ENCODE results near the gene PIGU.

GRCh38 chr20:34575271-34575670, 101.6 kb downstream of the PIGU start:
- TF ChIP-seq CTCF (IDR thresholded peaks at IDR 0.05) (no peak), POLR2AphosphoS5 (IDR thresholded peaks at IDR 0.05) (no peak), POLR2A (IDR thresholded peaks at IDR 0.05) (no peak), EP300 (IDR thresholded peaks at IDR 0.05) (no peak)

Measured in stomach (tissue), 4 donors.